ENCODE data around the gene GPR180. TPM values are rescaled to one million over a fixed set of nuclear protein-coding genes. Genes with fewer than 3 reads are reported as not detected.

The GPR180 gene
- total RNA-seq, 2 experiments from 2014 or later, result 8.0 to 8.6 TPM

- Mint-ChIP-seq H3K36me3 (ENCODE audit: low read depth) (peaks cover 22% of the 10 kb centered on the region), H3K4me1 (peaks cover 38% of the 10 kb centered on the region), H3K27me3 (no peaks in the 10 kb centered on the region), H3K9me3 (ENCODE audit: low read depth) (peaks cover 4% of the 10 kb centered on the region), H3K27ac (no peak overlapping the region), H3K4me3 (no peak overlapping the region)
- ChIA-PET CTCF (no interaction called here), POLR2A (no interaction called here)
- intact Hi-C loops (cut with DNase I, micrococcal nuclease), result no loop called here
- ATAC-seq, result no peak
- no peak for DNase-seq
Observed at GRCh38 chr13:94598281-94598680, 3.4 kb upstream of the GPR180 start.

- CTCF ChIA-PET, result interaction anchor here (0.6 kb wide), 1 partner anchor 14 kb away, joined by 4 read pairs; no protein-coding TSS in a partner anchor
- intact Hi-C loops (cut with DNase I, micrococcal nuclease), result loop anchor here (2.0 to 10.0 kb wide), 5 partner anchors 183 to 1077 kb away; partner anchors contain the start of genes DNAJC3 (in 2 of the 2) and ABCC4 (in 1 of the 2)
- no peaks in the 10 kb centered on the region for H3K27me3 Mint-ChIP-seq
- POLR2A ChIA-PET, result interaction anchor here (0.6 kb wide), 1 partner anchor 51 kb away, joined by 3 read pairs; no protein-coding TSS in a partner anchor
- no peak for DNase-seq
- no peak for ATAC-seq
- H3K4me3 Mint-ChIP-seq, result no peak overlapping the region
- H3K9me3 Mint-ChIP-seq (ENCODE audit: low read depth), result peaks cover 4% of the 10 kb centered on the region
- H3K27ac Mint-ChIP-seq, result no peak overlapping the region
- H3K4me1 Mint-ChIP-seq, result peaks cover 28% of the 10 kb centered on the region
- H3K36me3 Mint-ChIP-seq (ENCODE audit: low read depth), result peaks cover 13% of the 10 kb centered on the region
Observed at GRCh38 chr13:94599877-94600276, 1.8 kb upstream of the GPR180 start.

- Mint-ChIP-seq H3K27me3 (no peaks in the 10 kb centered on the region), H3K4me1 (peaks cover 35% of the 10 kb centered on the region), H3K27ac (peak overlapping the region; percentile 77), H3K4me3 (peak overlapping the region; percentile 89), H3K9me3 (ENCODE audit: low read depth) (peaks cover 4% of the 10 kb centered on the region), H3K36me3 (ENCODE audit: low read depth) (peaks cover 26% of the 10 kb centered on the region)
- DNase-seq (no peak), ATAC-seq (no peak)
- intact Hi-C loops (cut with DNase I, micrococcal nuclease), result loop anchor here (5.0 to 10.0 kb wide), 4 partner anchors 185 to 1075 kb away; partner anchors contain the start of gene DNAJC3 (in 2 of the 2)
- ChIA-PET POLR2A (no interaction called here), CTCF (interaction anchor here (2.0 to 5.8 kb wide), 2 partner anchors 15 to 19 kb away, joined by 6 to 48 read pairs; no protein-coding TSS in a partner anchor)
Observed at GRCh38 chr13:94602467-94602866, 810 bp downstream of the GPR180 start.

GRCh38 chr13:94607056-94607455, 5.4 kb downstream of the GPR180 start:
- ChIA-PET POLR2A (no interaction called here), CTCF (interaction anchor here (1.4 kb wide), 1 partner anchor 14 kb away, joined by 6 read pairs; no protein-coding TSS in a partner anchor)
- no peaks in the 10 kb centered on the region for H3K9me3 Mint-ChIP-seq (ENCODE audit: low read depth)
- peaks cover 42% of the 10 kb centered on the region for H3K36me3 Mint-ChIP-seq (ENCODE audit: low read depth)
- DNase-seq (no peak), ATAC-seq (no peak)
- H3K27me3 Mint-ChIP-seq, result no peaks in the 10 kb centered on the region
- peaks cover 39% of the 10 kb centered on the region for H3K4me1 Mint-ChIP-seq
- H3K27ac Mint-ChIP-seq, result no peak overlapping the region
- intact Hi-C loops (cut with DNase I, micrococcal nuclease), result loop anchor here in 1 of 2 experiments (10.0 kb wide), 1 partner anchor 372 kb away; no protein-coding TSS in a partner anchor
- H3K4me3 Mint-ChIP-seq, result no peak overlapping the region

GRCh38 chr13:94607939-94608338, 6.3 kb downstream of the GPR180 start:
- DNase-seq, result no peak
- Mint-ChIP-seq H3K9me3 (ENCODE audit: low read depth) (no peaks in the 10 kb centered on the region), H3K27ac (no peak overlapping the region), H3K27me3 (no peaks in the 10 kb centered on the region), H3K36me3 (ENCODE audit: low read depth) (peaks cover 45% of the 10 kb centered on the region), H3K4me3 (no peak overlapping the region), H3K4me1 (peaks cover 34% of the 10 kb centered on the region)
- ChIA-PET CTCF (interaction anchor here (0.7 to 2.0 kb wide), 4 partner anchors 9 to 172 kb away, joined by 3 to 8 read pairs (median 4); no protein-coding TSS in a partner anchor), POLR2A (interaction anchor here (0.5 kb wide), 1 partner anchor 13 kb away, joined by 3 read pairs; no protein-coding TSS in a partner anchor)
- intact Hi-C loops (cut with DNase I, micrococcal nuclease), result loop anchor here in 1 of 2 experiments (10.0 kb wide), 1 partner anchor 373 kb away; no protein-coding TSS in a partner anchor
- no peak for ATAC-seq

GRCh38 chr13:94608586-94608985, 6.9 kb downstream of the GPR180 start:
- POLR2A ChIA-PET, result no interaction called here
- no peaks in the 10 kb centered on the region for H3K27me3 Mint-ChIP-seq
- peaks cover 31% of the 10 kb centered on the region for H3K4me1 Mint-ChIP-seq
- intact Hi-C loops (cut with DNase I, micrococcal nuclease), result loop anchor here in 1 of 2 experiments (10.0 kb wide), 1 partner anchor 374 kb away; no protein-coding TSS in a partner anchor
- H3K9me3 Mint-ChIP-seq (ENCODE audit: low read depth), result no peaks in the 10 kb centered on the region
- ATAC-seq (no peak), DNase-seq (no peak)
- peaks cover 44% of the 10 kb centered on the region for H3K36me3 Mint-ChIP-seq (ENCODE audit: low read depth)
- CTCF ChIA-PET, result interaction anchor here (0.7 to 2.0 kb wide), 5 partner anchors 8 to 173 kb away, joined by 3 to 8 read pairs (median 3); no protein-coding TSS in a partner anchor
- H3K27ac Mint-ChIP-seq, result no peak overlapping the region
- H3K4me3 Mint-ChIP-seq, result no peak overlapping the region

- no peak overlapping the region for H3K27ac Mint-ChIP-seq
Observed at GRCh38 chr13:94609196-94609595, 7.5 kb downstream of the GPR180 start.

GRCh38 chr13:94610475-94610874, 8.8 kb downstream of the GPR180 start:
- Mint-ChIP-seq H3K4me1 (peaks cover 31% of the 10 kb centered on the region), H3K4me3 (no peak overlapping the region), H3K27me3 (no peaks in the 10 kb centered on the region), H3K36me3 (ENCODE audit: low read depth) (peaks cover 48% of the 10 kb centered on the region), H3K9me3 (ENCODE audit: low read depth) (no peaks in the 10 kb centered on the region), H3K27ac (no peak overlapping the region)
- intact Hi-C loops (cut with DNase I, micrococcal nuclease), result no loop called here
- CTCF ChIA-PET, result interaction anchor here (1.7 kb wide), 1 partner anchor 175 kb away, joined by 7 read pairs; no protein-coding TSS in a partner anchor
- POLR2A ChIA-PET, result no interaction called here
- ATAC-seq (no peak), DNase-seq (no peak)

More at GRCh38 chr13:94609196-94609595, 7.5 kb downstream of the GPR180 start:
- CTCF ChIA-PET, result interaction anchor here (1.1 to 2.0 kb wide), 2 partner anchors 9 to 12 kb away, joined by 3 to 8 read pairs; no protein-coding TSS in a partner anchor
- no peaks in the 10 kb centered on the region for H3K9me3 Mint-ChIP-seq (ENCODE audit: low read depth)
- intact Hi-C loops (cut with DNase I, micrococcal nuclease), result loop anchor here in 1 of 2 experiments (10.0 kb wide), 1 partner anchor 374 kb away; no protein-coding TSS in a partner anchor
- peaks cover 30% of the 10 kb centered on the region for H3K4me1 Mint-ChIP-seq
- H3K4me3 Mint-ChIP-seq, result no peak overlapping the region
- H3K27me3 Mint-ChIP-seq, result no peaks in the 10 kb centered on the region
- POLR2A ChIA-PET, result no interaction called here
- H3K36me3 Mint-ChIP-seq (ENCODE audit: low read depth), result peaks cover 45% of the 10 kb centered on the region
- ATAC-seq (no peak), DNase-seq (no peak)

- H3K4me1 Mint-ChIP-seq, result peaks cover 32% of the 10 kb centered on the region
- DNase-seq (no peak), ATAC-seq (no peak)
- H3K36me3 Mint-ChIP-seq (ENCODE audit: low read depth), result peaks cover 42% of the 10 kb centered on the region
- CTCF ChIA-PET, result interaction anchor here (0.9 to 1.7 kb wide), 2 partner anchors 176 to 177 kb away, joined by 3 to 7 read pairs; no protein-coding TSS in a partner anchor
- no peaks in the 10 kb centered on the region for H3K27me3 Mint-ChIP-seq
- H3K9me3 Mint-ChIP-seq (ENCODE audit: low read depth), result no peaks in the 10 kb centered on the region
- H3K27ac Mint-ChIP-seq, result no peak overlapping the region
- intact Hi-C loops (cut with DNase I, micrococcal nuclease), result no loop called here
- H3K4me3 Mint-ChIP-seq, result no peak overlapping the region
- POLR2A ChIA-PET, result no interaction called here
Observed at GRCh38 chr13:94612050-94612449, 10.4 kb downstream of the GPR180 start.

GRCh38 chr13:94613051-94613450, 11.4 kb downstream of the GPR180 start:
- DNase-seq, result no peak
- H3K4me3 Mint-ChIP-seq, result no peak overlapping the region

GRCh38 chr13:94617389-94618000, 15.8 kb downstream of the GPR180 start:
- intact Hi-C loops (cut with DNase I, micrococcal nuclease), result loop anchor here (1.0 to 5.0 kb wide), 2 partner anchors 182 to 255 kb away; no protein-coding TSS in a partner anchor
- peak; percentile 35 for DNase-seq
- peaks cover 16% of the 10 kb centered on the region for H3K4me1 Mint-ChIP-seq

More at GRCh38 chr13:94613051-94613450, 11.4 kb downstream of the GPR180 start:
- no peak for ATAC-seq
- peaks cover 23% of the 10 kb centered on the region for H3K4me1 Mint-ChIP-seq
- H3K27me3 Mint-ChIP-seq, result no peaks in the 10 kb centered on the region
- H3K9me3 Mint-ChIP-seq (ENCODE audit: low read depth), result no peaks in the 10 kb centered on the region
- POLR2A ChIA-PET, result no interaction called here
- peaks cover 36% of the 10 kb centered on the region for H3K36me3 Mint-ChIP-seq (ENCODE audit: low read depth)
- CTCF ChIA-PET, result interaction anchor here (0.9 to 1.3 kb wide), 4 partner anchors 9 to 178 kb away, joined by 3 to 4 read pairs (median 3); no protein-coding TSS in a partner anchor
- intact Hi-C loops (cut with DNase I, micrococcal nuclease), result no loop called here
- peak overlapping the region; percentile 42 for H3K27ac Mint-ChIP-seq

More at GRCh38 chr13:94617389-94618000, 15.8 kb downstream of the GPR180 start:
- Mint-ChIP-seq H3K27ac (no peak overlapping the region), H3K4me3 (no peak overlapping the region), H3K27me3 (no peaks in the 10 kb centered on the region), H3K36me3 (ENCODE audit: low read depth) (peaks cover 42% of the 10 kb centered on the region), H3K9me3 (ENCODE audit: low read depth) (no peaks in the 10 kb centered on the region)
- ATAC-seq, result no peak
- ChIA-PET CTCF (interaction anchor here (0.6 to 8.9 kb wide), 29 partner anchors 8 to 787 kb away, joined by 3 to 176 read pairs (median 6); partner anchors contain the start of genes GPR180 and TGDS), POLR2A (interaction anchor here (1.0 kb wide), 1 partner anchor 182 kb away, joined by 3 read pairs; no protein-coding TSS in a partner anchor)
